ENCODE data around the gene IFT57. TPM values are rescaled to one million over a fixed set of nuclear protein-coding genes. Genes with fewer than 3 reads are reported as not detected.

IFT57 gene
- total and polyA plus RNA-seq, 5 donors from 2014 or later = 29.1 to 46.9 (median 41.2) TPM

DNA sequence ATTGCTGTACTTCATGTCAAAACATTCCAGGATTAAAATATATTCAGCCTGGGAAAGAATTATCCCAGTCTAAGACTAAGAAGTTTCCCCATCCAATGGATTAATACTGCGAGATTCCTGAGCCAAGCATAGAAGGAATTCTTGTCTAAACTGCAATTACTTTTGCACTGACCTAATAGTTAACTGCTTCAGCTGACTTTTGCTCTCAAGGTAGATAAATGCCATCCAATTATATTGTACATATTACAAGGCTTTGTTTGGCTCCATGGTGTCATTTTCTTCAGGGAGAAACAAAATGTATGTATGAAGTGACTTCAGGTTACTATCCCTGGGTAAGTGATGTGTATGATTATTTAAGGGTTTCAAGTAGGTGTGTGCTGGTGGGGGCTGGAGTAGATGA is 6.1 kb upstream of the IFT57 start:
- H3K4me3 ChIP-seq (ENCODE audit: low read depth, low read length) = no peak overlapping the region
- ATAC-seq (ENCODE audit: low read depth in 2 of 2) (no peak), DNase-seq (no peak)
- H3K27me3 ChIP-seq (ENCODE audit: control insufficient read depth, insufficient read depth, low read length) = no peaks in the 10 kb centered on the region
- H3K36me3 ChIP-seq (ENCODE audit: control insufficient read depth, insufficient read depth, low read length) = no peaks in the 10 kb centered on the region
- no peak overlapping the region for H3K27ac ChIP-seq (ENCODE audit: insufficient read depth, low read length, poor library complexity, severe bottlenecking)
- peaks cover 15% of the 10 kb centered on the region for H3K4me1 ChIP-seq (ENCODE audit: control insufficient read depth, insufficient read depth, low read length, poor library complexity, severe bottlenecking)
- Mint-ChIP-seq H3K4me3 (no peak overlapping the region), H3K4me1 (peaks cover 11 to 20% (median 14%) of the 10 kb centered on the region in 4 donors), H3K36me3 (no peaks in the 10 kb centered on the region), H3K27ac (peak overlapping the region in 1 of 3 donors; percentile 26), H3K9me3 (peaks cover 0 to 2% (median 0%) of the 10 kb centered on the region in 7 donors), H3K27me3 (peaks cover 4% of the 10 kb centered on the region)
- H3K9me3 ChIP-seq (ENCODE audit: control insufficient read depth in 2 of 2, low read length in 2 of 2) = no peaks in the 10 kb centered on the region

DNA sequence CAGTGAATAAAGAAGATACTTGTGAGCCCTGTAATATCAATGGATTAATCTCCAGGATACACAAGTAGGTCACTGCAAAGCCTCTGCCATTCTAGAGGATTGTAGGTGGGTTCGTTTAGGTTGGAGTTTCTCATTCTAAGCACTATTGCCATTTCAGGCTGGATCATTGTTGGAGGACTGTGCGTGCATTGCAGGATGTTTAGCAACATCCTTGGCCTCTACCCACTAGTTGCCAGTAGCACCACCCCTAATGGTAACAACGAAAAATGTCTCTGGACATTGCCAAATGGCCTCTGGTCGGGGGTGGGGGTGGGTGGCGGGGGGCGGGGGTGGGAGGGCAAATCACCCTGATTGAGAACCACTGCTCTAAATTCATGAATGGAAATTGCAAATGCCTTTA is 4.9 kb upstream of the IFT57 start:
- Mint-ChIP-seq H3K4me1 (peaks cover 12 to 29% (median 19%) of the 10 kb centered on the region in 4 donors), H3K36me3 (no peaks in the 10 kb centered on the region), H3K27me3 (peaks cover 4% of the 10 kb centered on the region), H3K4me3 (no peak overlapping the region), H3K27ac (no peak overlapping the region), H3K9me3 (peaks cover 0 to 2% (median 0%) of the 10 kb centered on the region in 7 donors)
- Histone ChIP-seq H3K36me3 (ENCODE audit: control insufficient read depth, insufficient read depth, low read length) (no peaks in the 10 kb centered on the region), H3K27me3 (ENCODE audit: control insufficient read depth, insufficient read depth, low read length) (no peaks in the 10 kb centered on the region), H3K4me3 (ENCODE audit: low read depth, low read length) (no peak overlapping the region), H3K9me3 (ENCODE audit: control insufficient read depth in 2 of 2, low read length in 2 of 2) (no peaks in the 10 kb centered on the region), H3K27ac (ENCODE audit: insufficient read depth, low read length, poor library complexity, severe bottlenecking) (no peak overlapping the region), H3K4me1 (ENCODE audit: control insufficient read depth, insufficient read depth, low read length, poor library complexity, severe bottlenecking) (peaks cover 21% of the 10 kb centered on the region)
- DNase-seq (no peak), ATAC-seq (ENCODE audit: low read depth in 2 of 2) (no peak)

DNA sequence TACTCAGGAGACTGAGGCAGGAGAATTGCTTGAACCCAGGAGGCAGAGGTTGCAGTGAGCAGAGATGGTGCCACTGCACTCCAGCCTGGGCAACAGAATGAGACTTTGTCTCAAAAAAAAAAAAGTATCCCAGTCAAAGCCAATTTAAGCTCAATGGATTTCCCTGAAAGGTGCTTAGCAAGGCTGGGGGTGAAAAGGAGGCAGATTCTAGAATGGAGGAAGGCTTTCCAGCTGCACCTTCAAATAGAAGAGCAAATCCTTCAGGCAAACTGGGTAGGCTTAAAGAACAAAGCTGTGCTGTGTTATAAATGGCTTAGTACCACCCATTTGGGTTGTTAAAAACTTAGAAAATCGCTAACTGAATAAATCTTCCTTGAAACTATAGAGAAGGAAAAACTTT is 3.0 kb upstream of the IFT57 start:
- Histone ChIP-seq H3K4me3 (ENCODE audit: low read depth, low read length) (no peak overlapping the region), H3K9me3 (ENCODE audit: control insufficient read depth in 2 of 2, low read length in 2 of 2) (no peaks in the 10 kb centered on the region), H3K27me3 (ENCODE audit: control insufficient read depth, insufficient read depth, low read length) (no peaks in the 10 kb centered on the region), H3K4me1 (ENCODE audit: control insufficient read depth, insufficient read depth, low read length, poor library complexity, severe bottlenecking) (peaks cover 34% of the 10 kb centered on the region), H3K36me3 (ENCODE audit: control insufficient read depth, insufficient read depth, low read length) (no peaks in the 10 kb centered on the region), H3K27ac (ENCODE audit: insufficient read depth, low read length, poor library complexity, severe bottlenecking) (no peak overlapping the region)
- H3K27ac Mint-ChIP-seq = peak overlapping the region; percentile 97 to 100 (median 100)
- peaks cover under 1% of the 10 kb centered on the region for H3K27me3 Mint-ChIP-seq
- H3K9me3 Mint-ChIP-seq = no peaks in the 10 kb centered on the region
- peaks cover 21 to 48% (median 34%) of the 10 kb centered on the region in 4 donors for H3K4me1 Mint-ChIP-seq
- no peak for ATAC-seq (ENCODE audit: low read depth in 2 of 2)
- no peak for DNase-seq
- peak overlapping the region in 1 of 4 donors; percentile 29 for H3K4me3 Mint-ChIP-seq
- H3K36me3 Mint-ChIP-seq = no peaks in the 10 kb centered on the region

DNA sequence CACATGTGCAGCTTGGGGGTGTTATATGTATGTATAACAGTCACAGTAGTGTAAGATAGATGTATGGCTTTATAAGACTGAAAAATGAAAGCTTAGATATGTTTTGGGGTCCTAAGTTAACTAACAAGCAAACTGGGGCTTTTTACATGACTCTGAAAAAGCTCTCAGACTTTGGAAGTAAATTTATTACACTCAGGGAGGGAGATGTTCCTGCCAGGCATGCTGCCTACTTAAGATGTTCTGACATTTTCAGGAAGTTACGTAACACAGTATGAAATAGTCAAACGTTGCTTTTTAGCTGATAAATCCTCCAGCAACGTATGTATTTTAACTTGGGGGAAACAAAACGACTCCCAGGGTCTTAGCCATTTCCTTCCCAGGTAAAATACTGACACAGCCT is 1.7 kb upstream of the IFT57 start:
- peaks cover 33 to 60% (median 45%) of the 10 kb centered on the region in 4 donors for H3K4me1 Mint-ChIP-seq
- peak in 2 of 3 donors; percentile 29 to 43 for DNase-seq
- peak overlapping the region; percentile 96 for H3K4me3 ChIP-seq (ENCODE audit: low read depth, low read length)

DNA sequence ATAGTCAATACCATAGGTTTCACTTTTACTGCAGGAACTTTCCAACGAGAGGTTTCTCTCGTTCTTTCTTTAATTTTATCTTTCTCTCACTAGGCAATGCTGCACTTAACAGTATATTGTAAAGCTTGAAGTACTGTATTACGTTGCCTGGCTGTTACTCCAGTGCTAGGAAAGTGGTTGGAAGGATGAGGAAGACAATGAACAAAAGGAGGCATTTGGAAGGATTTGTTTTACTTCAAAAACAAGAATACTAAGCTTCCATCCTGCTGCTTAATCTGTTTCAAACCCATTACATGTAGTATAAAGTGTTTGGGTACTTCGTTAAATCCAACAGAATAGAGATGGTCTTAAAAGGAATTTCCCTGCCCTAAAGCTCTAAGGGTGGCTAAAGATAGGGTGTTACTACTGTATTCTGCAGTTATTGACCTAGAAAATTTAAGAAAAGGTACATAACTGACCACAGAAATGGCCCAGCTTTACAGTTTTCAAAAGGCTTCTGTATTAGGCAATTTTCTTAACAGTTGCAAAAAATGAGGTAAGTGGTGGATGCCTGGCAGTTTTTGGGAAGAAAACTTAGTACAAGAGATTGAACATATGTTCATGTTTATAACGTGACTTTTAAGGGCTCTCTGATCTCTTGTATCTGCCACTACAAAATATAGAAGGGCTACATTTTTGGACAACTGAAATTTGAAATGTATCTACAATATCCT is 785 bp upstream of the IFT57 start:
- Mint-ChIP-seq H3K4me3 (peak overlapping the region; percentile 93 to 100 (median 98)), H3K27me3 (no peaks in the 10 kb centered on the region), H3K27ac (peak overlapping the region; percentile 97 to 100 (median 100)), H3K4me1 (peaks cover 33 to 64% (median 47%) of the 10 kb centered on the region in 4 donors), H3K9me3 (no peaks in the 10 kb centered on the region), H3K36me3 (no peaks in the 10 kb centered on the region)
- ATAC-seq (ENCODE audit: low read depth in 2 of 2) (no peak), DNase-seq (peak in 1 of 3 donors; percentile 13)
- Histone ChIP-seq H3K4me3 (ENCODE audit: low read depth, low read length) (peak overlapping the region; percentile 96), H3K9me3 (ENCODE audit: control insufficient read depth in 2 of 2, low read length in 2 of 2) (no peaks in the 10 kb centered on the region), H3K4me1 (ENCODE audit: control insufficient read depth, insufficient read depth, low read length, poor library complexity, severe bottlenecking) (peaks cover 46% of the 10 kb centered on the region), H3K36me3 (ENCODE audit: control insufficient read depth, insufficient read depth, low read length) (no peaks in the 10 kb centered on the region), H3K27me3 (ENCODE audit: control insufficient read depth, insufficient read depth, low read length) (no peaks in the 10 kb centered on the region), H3K27ac (ENCODE audit: insufficient read depth, low read length, poor library complexity, severe bottlenecking) (peak overlapping the region; percentile 92)

More for the DNA sequence above, 1.7 kb upstream of the IFT57 start:
- H3K4me1 ChIP-seq (ENCODE audit: control insufficient read depth, insufficient read depth, low read length, poor library complexity, severe bottlenecking) = peaks cover 46% of the 10 kb centered on the region
- H3K4me3 Mint-ChIP-seq = peak overlapping the region; percentile 93 to 100 (median 98)
- no peaks in the 10 kb centered on the region for H3K9me3 Mint-ChIP-seq
- H3K27me3 ChIP-seq (ENCODE audit: control insufficient read depth, insufficient read depth, low read length) = no peaks in the 10 kb centered on the region
- H3K9me3 ChIP-seq (ENCODE audit: control insufficient read depth in 2 of 2, low read length in 2 of 2) = no peaks in the 10 kb centered on the region
- no peaks in the 10 kb centered on the region for H3K27me3 Mint-ChIP-seq
- peak overlapping the region; percentile 92 for H3K27ac ChIP-seq (ENCODE audit: insufficient read depth, low read length, poor library complexity, severe bottlenecking)
- H3K27ac Mint-ChIP-seq = peak overlapping the region; percentile 97 to 100 (median 100)
- H3K36me3 ChIP-seq (ENCODE audit: control insufficient read depth, insufficient read depth, low read length) = no peaks in the 10 kb centered on the region
- no peaks in the 10 kb centered on the region for H3K36me3 Mint-ChIP-seq
- no peak for ATAC-seq (ENCODE audit: low read depth in 2 of 2)

DNA sequence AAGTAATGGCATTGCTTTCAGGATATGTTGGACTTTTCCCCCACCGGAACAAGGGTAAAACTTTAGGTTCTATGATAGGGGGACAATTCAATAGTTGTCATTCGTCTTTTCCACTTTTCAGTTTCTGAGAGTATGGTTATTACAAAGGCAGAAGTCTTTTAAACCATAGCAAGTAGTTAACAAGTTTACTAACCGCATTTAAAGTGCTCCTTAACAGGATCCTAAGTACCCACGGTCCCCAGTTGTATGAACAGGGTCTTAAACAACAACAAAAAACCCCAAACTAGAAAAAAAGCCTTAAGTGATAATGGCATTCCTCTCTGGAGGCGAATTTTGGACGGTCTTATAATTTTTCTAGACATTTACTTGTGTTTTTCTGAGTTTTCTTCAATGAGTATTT is 831 bp downstream of the IFT57 start:
- DNase-seq (no peak), ATAC-seq (ENCODE audit: low read depth in 2 of 2) (no peak)
- no peaks in the 10 kb centered on the region for H3K27me3 Mint-ChIP-seq
- peak overlapping the region; percentile 93 to 100 (median 98) for H3K4me3 Mint-ChIP-seq
- no peaks in the 10 kb centered on the region for H3K27me3 ChIP-seq (ENCODE audit: control insufficient read depth, insufficient read depth, low read length)
- H3K4me3 ChIP-seq (ENCODE audit: low read depth, low read length) = peak overlapping the region; percentile 96
- H3K27ac ChIP-seq (ENCODE audit: insufficient read depth, low read length, poor library complexity, severe bottlenecking) = peak overlapping the region; percentile 92
- peaks cover 46% of the 10 kb centered on the region for H3K4me1 ChIP-seq (ENCODE audit: control insufficient read depth, insufficient read depth, low read length, poor library complexity, severe bottlenecking)
- H3K4me1 Mint-ChIP-seq = peaks cover 33 to 68% (median 50%) of the 10 kb centered on the region in 4 donors
- no peaks in the 10 kb centered on the region for H3K9me3 Mint-ChIP-seq
- H3K9me3 ChIP-seq (ENCODE audit: control insufficient read depth in 2 of 2, low read length in 2 of 2) = no peaks in the 10 kb centered on the region
- peaks cover 7% of the 10 kb centered on the region for H3K36me3 Mint-ChIP-seq
- peak overlapping the region; percentile 97 to 100 (median 100) for H3K27ac Mint-ChIP-seq
- H3K36me3 ChIP-seq (ENCODE audit: control insufficient read depth, insufficient read depth, low read length) = peaks cover 5% of the 10 kb centered on the region

DNA sequence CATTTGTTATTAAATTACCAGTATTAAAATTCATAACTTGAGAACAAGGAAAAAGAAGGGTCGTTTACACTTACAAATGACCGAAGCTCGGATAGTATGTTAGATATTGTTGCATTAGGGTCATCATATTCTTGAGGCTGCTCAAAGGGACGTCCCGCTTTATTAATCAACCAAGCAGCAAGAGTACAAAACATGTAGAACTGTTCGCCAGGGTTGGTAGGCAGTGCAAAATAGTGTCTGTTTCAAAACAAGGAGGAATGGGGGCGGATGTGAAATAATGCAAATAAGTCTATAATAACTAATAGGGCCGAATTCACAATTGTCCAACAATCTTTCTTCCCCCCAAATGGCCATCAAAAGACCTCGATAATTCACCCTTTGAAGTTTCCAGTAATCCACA is 2.9 kb downstream of the IFT57 start:
- H3K36me3 Mint-ChIP-seq = peaks cover 15% of the 10 kb centered on the region
- H3K4me3 ChIP-seq (ENCODE audit: low read depth, low read length) = peak overlapping the region; percentile 96
- peaks cover 5% of the 10 kb centered on the region for H3K36me3 ChIP-seq (ENCODE audit: control insufficient read depth, insufficient read depth, low read length)
- H3K27ac Mint-ChIP-seq = peak overlapping the region in 1 of 3 donors; percentile 81
- peaks cover 41 to 66% (median 53%) of the 10 kb centered on the region in 4 donors for H3K4me1 Mint-ChIP-seq
- no peaks in the 10 kb centered on the region for H3K9me3 ChIP-seq (ENCODE audit: control insufficient read depth in 2 of 2, low read length in 2 of 2)
- no peaks in the 10 kb centered on the region for H3K27me3 ChIP-seq (ENCODE audit: control insufficient read depth, insufficient read depth, low read length)
- DNase-seq (no peak), ATAC-seq (ENCODE audit: low read depth in 2 of 2) (no peak)
- peak overlapping the region; percentile 92 for H3K27ac ChIP-seq (ENCODE audit: insufficient read depth, low read length, poor library complexity, severe bottlenecking)
- no peaks in the 10 kb centered on the region for H3K27me3 Mint-ChIP-seq
- H3K4me1 ChIP-seq (ENCODE audit: control insufficient read depth, insufficient read depth, low read length, poor library complexity, severe bottlenecking) = peaks cover 45% of the 10 kb centered on the region
- no peaks in the 10 kb centered on the region for H3K9me3 Mint-ChIP-seq
- H3K4me3 Mint-ChIP-seq = peak overlapping the region in 3 of 4 donors; percentile 48 to 99 (median 93)

DNA sequence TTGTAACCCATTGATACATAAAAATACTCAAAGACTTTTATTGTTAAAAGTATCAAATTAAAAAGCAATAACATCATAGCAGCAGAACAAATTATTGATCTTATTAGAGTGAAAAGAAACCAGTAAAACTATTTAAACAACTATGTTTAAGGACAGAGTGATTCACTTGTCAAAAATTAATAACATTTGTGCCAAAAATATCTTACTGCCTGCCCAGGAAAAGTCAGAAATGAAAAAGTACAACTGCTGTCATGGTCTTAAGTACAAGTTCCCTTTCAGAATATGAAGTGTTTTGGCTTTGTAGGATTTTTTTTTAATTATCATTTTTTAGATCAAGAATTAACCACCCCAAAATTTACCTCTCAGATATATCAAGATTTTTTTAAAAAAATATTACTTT is 3.4 kb downstream of the IFT57 start:
- Histone ChIP-seq H3K27ac (ENCODE audit: insufficient read depth, low read length, poor library complexity, severe bottlenecking) (no peak overlapping the region), H3K27me3 (ENCODE audit: control insufficient read depth, insufficient read depth, low read length) (no peaks in the 10 kb centered on the region), H3K9me3 (ENCODE audit: control insufficient read depth in 2 of 2, low read length in 2 of 2) (no peaks in the 10 kb centered on the region), H3K36me3 (ENCODE audit: control insufficient read depth, insufficient read depth, low read length) (peaks cover 9% of the 10 kb centered on the region), H3K4me3 (ENCODE audit: low read depth, low read length) (no peak overlapping the region), H3K4me1 (ENCODE audit: control insufficient read depth, insufficient read depth, low read length, poor library complexity, severe bottlenecking) (peaks cover 39% of the 10 kb centered on the region)
- H3K9me3 Mint-ChIP-seq = no peaks in the 10 kb centered on the region
- peaks cover 36 to 61% (median 48%) of the 10 kb centered on the region in 4 donors for H3K4me1 Mint-ChIP-seq
- no peaks in the 10 kb centered on the region for H3K27me3 Mint-ChIP-seq
- H3K36me3 Mint-ChIP-seq = peaks cover 18% of the 10 kb centered on the region
- no peak overlapping the region for H3K4me3 Mint-ChIP-seq
- no peak for ATAC-seq (ENCODE audit: low read depth in 2 of 2)
- no peak overlapping the region for H3K27ac Mint-ChIP-seq
- no peak for DNase-seq

Data from CD4-positive, CD25-positive, alpha-beta regulatory T cell (primary cell).